Stomach (tissue), 4 donors: ENCODE results near the gene CFC1.
"Not testable (repeated sequence)": the region's sequence is repeated elsewhere in the genome, so short reads cannot be mapped to it uniquely, and the experiment has no call there.

Experiments
- CTCF ChIP-seq, 7 experiments: fragments of 450-650 bp in 4 of 7; fragments of 200-600 bp in 3 of 7; sonication (generic) in 3 of 7; IDR thresholded peaks; one replicate each; pipeline ENCODE4 v1.5.1; 2016 to 2019; ENCODE audit warnings: antibody characterized with exemption in 7 of 7, control low read depth in 2 of 7, mild to moderate bottlenecking in 1 of 7
- EP300 ChIP-seq: sonication (generic); formaldehyde crosslinking; IDR thresholded peaks from one replicate; pipeline ENCODE4 v1.6.1; 2017; ENCODE audit warnings: antibody characterized with exemption
- POLR2A ChIP-seq, 4 donors: fragments of 450-650 bp; IDR thresholded peaks; one replicate each; pipeline ENCODE4 v1.6.1; 2016; ENCODE audit warnings: antibody characterized with exemption in 4 of 4, control low read depth in 2 of 4, mild to moderate bottlenecking in 1 of 4, moderate library complexity in 1 of 4
- POLR2AphosphoS5 ChIP-seq, 3 donors: sonication (generic); formaldehyde crosslinking; IDR thresholded peaks; one replicate each; pipeline ENCODE4 v1.6.1; 2016; ENCODE audit warnings: antibody characterized with exemption in 3 of 3

DNA sequence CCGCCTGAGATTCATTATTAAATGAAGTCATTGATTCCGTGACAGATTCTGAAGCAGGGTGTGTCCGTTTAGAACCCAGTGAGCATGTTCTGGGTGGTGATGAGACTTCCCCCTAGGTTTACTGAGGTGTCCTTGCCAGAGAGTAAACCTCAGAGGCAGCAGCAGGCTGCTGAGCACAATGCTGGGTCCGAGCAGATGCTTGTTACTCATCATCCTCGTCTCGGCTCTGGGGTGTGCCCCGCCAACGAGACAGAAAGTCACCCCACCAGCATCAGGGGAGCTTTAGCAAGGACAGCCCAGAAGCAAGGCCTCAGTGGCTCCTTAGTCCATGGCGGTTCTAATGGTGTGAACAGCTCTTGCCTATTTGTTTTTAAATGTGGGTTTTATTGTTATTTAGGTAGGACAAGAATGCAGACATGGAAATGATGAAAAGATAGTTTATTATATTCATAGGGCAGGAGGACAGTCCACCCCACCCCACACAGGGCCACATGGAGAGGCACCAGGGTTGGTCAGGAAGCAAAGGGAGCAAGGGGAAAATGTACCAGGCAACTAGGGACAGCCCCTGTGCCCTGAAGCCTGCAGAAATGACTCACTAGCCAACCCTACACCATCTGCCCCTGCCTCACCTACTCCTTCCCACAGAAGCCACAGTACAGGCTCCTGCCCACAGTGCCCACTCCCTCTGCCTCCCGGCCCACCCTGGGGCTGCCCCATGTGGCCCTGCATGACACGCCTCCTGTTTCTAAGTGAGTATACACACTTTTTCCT is 10.5 kb downstream of the CFC1 start:
- not testable (repeated sequence) for TF ChIP-seq POLR2A (IDR thresholded peaks at IDR 0.05); CTCF (IDR thresholded peaks at IDR 0.05); EP300; POLR2AphosphoS5 (IDR thresholded peaks at IDR 0.05)
